HG03108 (cell line): ENCODE measurements around the gene GMFB.

Source experiments
- ATAC-seq: cut with Tn5 transposase; IDR thresholded peaks from one replicate; pipeline ENCODE4 v1.9.1; 2021; ENCODE audit warnings: moderate library complexity; ENCODE audit not compliant: unreplicated experiment

Gene GMFB

DNA sequence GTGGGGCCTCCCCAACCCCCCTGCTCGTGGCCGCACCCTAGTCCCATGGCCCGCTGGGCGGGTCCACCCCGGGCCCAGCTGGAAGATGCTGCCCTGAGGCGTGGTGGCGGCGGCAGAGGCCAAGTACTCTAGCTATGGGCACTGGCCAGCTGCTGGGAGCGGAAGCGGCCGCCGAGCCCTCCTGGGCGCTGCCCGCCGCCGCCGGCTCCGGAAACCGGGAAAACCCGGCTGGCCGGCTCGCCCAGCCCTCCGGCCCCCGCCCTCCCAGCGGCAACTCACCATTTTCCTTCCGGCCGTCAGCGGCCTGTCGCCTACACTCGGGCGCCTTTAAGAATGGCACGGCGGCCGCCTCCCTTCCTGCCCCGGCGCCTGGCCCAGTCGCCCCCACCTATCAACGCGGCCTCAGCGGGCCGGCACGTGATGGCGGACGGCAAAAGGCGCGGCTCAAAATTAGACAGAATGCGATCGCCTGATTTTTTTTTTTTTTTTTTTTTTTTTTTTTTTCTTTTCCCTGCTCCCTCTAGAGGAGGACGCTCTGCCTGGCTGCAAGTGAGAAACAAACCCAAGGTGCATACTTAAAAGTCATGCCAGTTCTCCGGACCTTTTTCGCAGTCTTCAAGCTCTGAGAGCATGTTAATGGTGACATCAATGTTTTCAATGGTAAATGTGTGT is at the start of gene GMFB:
TSS of gene GMFB (minus strand) at position 335 of the 672 bp plus-strand sequence. CDS start at position 282, 53 bp downstream.
- peak; percentile 93 for ATAC-seq

DNA sequence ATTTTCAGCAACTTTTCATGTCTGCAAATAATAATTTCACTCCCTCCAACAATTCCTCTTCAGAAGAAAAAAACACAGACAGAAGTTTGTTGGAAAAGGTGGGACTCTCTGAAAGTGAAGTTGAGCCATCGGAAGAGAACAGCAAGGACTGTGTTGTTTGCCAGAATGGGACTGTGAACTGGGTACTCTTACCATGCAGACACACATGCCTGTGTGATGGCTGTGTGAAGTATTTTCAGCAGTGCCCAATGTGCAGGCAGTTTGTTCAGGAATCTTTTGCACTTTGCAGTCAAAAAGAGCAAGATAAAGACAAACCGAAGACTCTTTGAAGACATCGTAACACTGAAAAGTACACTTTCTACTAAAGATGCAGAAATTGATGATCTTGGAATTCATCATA is 49.3 kb upstream of the GMFB start:
- no peak for ATAC-seq

DNA sequence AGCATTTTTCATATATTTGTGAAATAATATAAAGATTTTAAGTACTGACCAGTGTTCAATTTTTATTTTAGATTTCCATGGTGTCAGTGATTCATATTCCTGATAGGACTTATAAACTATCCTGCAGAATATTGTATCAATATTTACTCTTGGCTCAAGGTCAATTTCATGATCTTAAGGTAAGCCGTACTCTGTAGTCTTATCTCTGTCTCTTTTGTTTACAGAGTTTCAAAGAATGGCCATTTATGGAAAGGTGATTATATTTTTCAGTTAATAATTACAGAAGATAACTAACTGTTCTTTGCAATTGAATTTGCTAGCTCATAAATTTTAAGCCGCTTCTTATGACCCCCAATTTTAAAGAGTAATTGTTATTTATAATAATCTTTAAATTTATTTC is 48.9 kb upstream of the GMFB start:
- ATAC-seq: no peak

DNA sequence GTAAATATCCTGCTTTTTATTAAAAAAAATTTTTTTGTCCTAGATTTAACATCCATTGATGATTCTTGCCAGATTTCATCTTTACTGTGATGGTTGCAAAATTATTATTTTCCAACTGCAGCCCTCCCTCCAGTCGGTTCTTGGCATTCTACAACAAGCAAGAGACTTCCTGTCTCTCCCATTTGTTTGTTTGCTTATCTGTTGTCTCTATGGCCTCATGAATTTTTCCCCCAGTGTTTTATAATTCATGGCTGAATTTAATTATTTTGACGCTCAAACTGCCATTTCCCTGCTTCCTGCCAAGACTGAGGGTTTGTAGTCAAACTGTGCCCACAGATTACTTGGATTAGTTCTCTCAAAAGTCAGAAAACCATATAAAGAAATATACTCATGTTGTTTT is 46.9 kb upstream of the GMFB start:
- no peak for ATAC-seq

DNA sequence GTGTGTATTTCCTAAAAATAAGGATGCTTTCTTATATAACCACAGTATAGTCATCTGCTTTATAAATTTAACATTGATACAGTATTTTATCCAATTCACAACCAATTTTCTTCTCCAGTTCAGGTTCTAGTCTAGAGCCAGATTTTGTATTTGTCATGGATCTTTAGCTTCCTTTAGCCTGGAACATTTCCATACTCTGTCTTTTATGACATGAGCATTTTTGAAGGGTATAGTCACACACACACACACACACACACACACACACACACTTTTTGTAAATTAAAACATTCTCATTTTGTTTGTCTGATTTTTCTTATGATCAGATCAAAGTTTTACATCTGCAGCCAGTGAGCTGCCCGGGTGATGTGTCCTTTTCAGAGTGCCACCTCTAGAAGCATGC is 46.3 kb upstream of the GMFB start:
- no peak for ATAC-seq

DNA sequence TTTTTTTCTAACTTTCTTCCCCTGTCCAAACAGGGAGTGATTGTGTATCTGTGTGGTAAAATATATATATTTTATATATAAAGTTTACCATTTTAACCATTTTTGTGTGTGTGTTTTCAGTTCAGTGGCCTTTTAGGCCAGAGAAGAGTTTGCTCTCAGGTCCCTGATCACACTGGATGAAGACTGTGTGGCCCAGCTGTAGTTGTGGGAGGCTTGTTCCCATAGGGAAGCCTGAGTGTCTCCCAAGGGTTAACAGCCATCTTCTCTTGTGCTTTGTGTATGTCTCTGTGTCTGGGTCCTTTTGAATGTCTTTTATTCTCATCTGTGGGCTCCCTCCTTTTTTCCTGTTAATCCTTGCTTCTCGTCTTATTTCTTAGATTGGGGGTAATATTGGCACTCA is 44.3 kb upstream of the GMFB start:
- no peak for ATAC-seq

DNA sequence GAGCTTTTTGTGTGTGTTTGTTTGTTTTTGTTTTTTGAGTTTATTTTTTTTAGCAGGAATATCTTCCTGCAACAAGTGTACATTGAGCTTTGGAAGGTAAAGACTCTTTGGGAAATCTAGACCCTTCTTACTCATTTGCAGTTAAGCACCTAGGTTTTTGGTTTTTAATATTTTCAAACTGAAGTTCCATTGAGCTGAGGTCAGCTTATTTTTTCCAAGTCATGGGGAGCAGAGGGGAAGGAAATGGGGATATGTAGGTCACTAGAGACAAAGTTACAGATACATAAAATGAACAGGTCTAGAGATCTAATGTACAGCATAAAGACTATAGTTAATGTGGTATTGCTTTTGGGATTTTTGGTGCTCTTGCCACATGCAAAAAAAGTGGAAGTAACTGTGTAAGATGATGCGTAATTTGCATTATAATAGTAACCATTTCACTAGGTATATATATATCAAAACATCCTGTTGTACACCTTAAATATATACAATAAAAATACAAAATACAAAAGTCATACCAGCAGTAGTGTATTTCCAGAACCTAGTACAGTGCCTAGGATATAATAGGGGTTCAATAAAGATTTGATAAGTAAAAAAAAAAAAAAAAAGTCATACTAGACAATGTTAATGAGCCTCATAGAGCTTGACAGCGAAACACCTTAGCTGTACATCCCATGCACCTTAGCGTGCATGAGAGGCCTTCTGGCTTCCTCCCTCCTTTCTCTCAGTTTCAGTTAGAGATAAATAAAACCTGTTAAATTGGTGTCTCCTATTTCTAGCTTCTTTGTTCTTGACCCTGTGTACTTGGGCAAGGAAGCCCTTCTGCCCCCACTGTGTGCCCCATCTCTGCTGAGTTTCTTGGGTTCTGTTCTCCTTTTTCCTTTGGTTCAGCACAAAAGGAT is 43.6 kb upstream of the GMFB start:
- ATAC-seq: peak; percentile 84

DNA sequence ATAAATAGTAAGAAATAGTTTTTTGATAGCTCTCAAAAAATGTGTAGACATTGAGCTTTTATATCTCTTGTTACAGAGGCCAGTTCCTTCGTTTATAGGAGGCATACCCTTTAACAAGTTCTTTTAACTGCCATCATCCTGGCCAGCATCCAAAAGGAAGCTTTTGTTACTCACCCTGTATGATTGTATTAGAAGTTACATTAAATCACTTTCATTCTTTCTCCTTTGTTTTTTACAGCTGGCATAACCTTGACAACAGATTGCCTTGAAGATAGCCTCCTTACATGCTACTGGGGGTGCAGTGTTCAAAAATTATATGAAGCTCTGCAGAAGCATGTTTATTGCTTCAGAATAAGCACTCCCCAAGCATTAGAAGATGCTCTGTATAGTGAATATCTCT is 41.0 kb upstream of the GMFB start:
- no peak for ATAC-seq

DNA sequence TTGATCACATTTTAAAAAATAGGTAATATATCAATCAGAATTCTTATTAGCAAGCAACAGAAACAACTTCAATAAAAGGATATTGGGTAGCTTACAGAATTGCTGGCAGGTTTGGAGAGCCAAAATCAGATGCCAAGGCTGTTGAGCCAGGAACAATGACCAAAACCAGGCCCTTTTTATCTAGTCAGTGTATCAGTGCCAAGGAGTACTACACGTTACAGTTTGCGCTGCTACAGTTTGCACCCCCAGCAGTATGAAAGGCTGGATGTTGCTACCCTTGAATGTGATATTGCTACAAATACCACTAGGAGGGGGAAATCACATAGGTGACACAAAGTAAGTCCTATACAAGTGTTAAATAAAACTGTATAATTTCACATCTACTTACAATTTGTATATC is 40.2 kb upstream of the GMFB start:
- no peak for ATAC-seq

DNA sequence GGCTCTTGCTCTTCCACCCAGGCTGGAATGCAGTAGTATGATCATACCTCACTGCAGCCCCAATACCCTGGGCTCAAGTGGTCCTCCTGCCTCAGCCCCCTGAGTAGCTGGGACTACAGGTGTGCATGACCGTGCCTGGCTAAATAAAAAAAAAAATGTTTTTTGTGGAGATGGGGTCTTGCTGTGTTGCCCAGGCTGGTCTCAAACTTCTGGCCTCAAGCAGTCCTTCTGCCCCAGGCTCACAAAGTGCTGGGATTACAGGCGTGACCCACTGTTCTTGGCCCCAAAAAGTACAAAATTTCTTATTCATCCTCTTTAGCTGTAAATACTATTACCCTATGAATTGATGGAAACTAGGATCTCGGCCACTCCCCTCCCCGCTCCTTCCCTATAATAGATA is 35.6 kb upstream of the GMFB start:
- ATAC-seq: no peak

DNA sequence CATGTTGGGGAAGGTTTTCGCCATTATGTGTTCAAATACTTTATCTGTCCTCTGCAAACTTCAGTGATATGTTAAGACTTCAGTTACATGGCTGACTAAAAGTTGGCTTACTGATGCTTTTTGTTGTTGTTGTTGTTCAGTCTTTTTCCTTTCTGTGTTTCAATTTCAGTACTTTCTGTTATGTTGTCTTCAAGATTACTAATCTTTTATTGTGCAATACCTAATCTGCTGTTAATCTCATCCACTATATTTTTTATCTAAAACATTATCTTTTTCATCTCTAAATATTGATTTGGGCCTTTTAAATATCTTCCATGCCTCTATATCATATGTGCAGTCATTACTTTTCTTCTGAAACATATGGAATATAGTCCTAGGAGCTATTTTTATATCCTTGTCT is 27.9 kb upstream of the GMFB start:
- ATAC-seq: no peak

DNA sequence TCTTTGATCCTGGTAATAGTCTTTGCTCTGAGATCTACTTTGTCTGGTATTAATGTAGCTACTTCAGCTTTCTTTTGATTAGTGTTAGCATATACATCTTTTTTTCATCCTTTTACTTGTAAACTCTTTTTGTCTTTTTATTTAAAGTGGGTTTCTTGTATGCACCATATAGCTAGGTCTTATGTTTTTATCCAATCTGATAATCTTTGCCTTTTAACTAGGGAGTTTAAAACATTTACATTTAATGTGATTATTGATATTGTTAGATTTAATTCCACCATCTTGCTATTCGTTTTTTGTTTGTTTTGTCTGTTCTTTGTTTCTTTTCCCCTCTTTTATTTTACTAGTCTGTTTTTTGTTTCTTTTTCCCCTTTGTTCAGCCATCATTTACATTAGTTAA is 26.9 kb upstream of the GMFB start:
- ATAC-seq: no peak

DNA sequence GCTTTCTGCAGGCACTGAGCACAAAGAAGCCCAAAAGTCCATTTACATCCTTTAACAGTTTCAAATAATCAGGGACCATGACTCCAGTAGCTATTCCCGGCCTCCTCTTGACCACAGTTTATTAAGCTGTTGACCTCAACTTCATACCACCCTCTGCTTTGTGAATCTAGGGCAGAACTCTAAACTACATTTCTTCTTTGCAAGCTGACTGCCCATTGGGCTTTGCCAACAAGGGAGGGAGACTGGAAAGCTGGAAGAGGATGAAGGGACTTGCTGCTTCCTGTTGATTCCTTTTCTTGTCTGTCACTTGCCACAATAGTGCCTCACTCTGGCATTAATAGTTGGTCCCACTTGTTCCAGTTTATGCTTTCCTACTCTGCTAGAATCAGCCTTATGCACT is 23.6 kb upstream of the GMFB start:
- no peak for ATAC-seq

DNA sequence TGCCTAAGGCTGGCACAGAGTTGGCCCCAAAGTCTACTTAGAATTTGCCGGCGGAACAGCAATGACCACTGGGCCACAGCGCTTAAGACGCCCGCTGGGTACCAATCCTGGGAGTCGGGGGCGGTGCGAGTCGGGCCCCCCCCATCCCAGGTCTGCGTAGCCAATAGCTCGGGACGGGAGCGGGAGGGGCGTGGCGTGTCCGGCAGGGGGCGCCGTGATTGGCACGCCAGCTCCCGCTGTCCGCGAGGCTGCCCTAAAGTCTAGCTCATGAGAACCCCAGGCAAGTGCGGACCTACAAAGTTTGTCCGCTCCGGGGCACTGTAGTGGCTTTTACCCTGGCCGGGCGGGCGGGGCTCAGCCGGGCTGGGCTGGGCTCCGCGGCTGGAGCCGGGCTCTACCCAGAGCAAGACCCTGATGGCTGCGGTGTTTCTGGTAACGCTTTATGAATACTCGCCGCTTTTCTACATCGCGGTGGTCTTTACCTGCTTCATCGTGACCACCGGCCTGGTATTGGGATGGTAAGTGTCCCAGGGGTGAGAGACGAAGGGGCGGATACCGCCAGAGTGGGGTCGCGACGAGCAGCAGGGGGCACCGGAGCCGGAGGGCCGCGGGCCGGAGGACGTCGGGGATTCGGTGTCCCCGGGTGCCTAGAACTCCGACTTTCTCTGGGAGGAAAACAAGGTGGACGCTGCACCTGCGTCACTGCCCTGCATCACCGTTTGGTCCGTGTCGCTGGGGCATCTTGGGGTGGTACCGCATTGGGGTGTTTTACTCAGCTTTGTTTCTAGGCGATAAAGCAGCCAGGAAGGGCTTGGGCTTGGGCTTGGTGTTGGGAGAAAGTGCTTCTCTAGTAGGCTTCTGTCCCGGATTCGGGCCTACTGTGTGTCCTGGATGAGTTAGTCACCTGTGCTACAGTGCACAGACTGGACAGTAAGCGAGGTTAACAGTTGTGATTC is 21.0 kb upstream of the GMFB start, which contains the start of gene CGRRF1:
TSS of gene CGRRF1 (plus strand) at position 361 of the 956 bp plus-strand sequence. CDS start at position 415, 54 bp downstream.
- ATAC-seq: peak; percentile 97

DNA sequence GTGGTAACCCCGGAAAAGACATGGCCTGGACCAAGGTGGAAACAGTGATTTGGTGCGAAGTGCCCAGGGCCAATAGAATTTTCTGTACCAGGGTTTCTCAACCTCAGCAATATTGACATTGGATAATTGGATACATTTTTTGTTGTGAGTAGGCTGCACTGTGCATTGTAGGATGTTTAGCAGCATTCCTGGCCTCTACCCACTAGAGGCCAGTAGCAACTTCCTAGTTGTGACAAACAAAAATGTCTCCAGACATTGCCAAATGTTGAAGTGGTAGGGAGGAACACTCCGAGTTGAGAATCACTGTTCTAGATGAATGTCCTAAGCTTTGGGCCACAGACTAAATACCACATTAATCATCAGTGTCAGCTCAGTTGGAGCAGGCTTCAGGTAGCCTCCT is 14.7 kb upstream of the GMFB start:
- no peak for ATAC-seq

DNA sequence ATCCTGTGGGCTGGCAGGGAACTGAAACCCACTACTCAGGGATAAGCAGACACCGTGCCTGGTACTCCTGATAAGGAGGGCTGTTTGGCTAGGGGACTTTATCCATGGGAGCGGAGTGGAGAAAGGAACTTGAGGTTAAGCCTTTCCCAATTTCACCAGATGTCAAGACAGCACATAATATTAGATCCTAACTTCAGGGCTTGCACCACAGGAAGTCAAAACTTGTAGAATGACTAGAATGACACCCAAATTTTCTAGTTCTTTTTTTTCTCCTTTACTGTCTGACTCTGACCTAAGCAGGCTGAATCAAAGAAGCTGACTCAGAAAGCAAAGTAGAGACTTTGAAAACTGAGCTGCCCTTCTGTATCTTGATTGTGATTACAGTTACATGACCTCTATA is 13.8 kb upstream of the GMFB start:
- no peak for ATAC-seq

DNA sequence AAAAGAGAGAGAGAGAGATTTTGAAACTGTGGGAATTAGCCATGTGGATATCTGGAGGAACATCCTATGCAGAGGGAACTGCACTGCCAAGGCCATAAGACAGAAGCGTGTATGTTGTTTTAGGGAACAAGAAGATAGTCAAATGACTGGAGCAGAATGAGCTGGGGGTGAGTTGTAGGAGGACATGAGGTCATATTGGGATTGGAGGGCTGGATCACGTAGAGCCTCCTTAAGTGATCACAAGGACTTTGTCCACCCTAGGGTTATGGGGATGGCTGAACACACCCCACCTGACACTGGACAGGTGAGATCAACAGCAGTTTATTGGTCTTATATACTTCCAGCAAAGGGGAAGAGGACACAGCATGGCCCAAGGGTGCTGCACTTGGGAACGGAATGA is 12.7 kb upstream of the GMFB start:
- no peak for ATAC-seq

DNA sequence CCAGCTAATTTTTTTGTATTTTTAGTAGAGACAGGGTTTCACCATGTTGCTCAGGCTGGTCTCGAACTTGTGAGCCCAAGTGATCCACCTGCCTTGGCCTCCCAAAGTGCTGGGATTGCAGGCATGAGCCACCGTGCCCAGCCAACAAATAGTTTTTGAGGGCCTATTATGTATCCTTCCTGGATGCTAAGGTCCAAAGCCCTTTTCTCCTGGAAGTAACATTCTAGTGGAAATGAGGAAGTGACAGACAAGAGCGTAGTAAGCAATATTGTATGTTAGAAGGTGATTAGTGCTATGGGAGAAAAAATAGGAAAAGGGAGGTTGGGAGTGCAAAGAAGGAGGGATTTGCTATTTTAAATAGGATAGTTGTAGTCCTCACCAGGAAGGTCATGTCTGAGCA is 12.0 kb upstream of the GMFB start:
- no peak for ATAC-seq

DNA sequence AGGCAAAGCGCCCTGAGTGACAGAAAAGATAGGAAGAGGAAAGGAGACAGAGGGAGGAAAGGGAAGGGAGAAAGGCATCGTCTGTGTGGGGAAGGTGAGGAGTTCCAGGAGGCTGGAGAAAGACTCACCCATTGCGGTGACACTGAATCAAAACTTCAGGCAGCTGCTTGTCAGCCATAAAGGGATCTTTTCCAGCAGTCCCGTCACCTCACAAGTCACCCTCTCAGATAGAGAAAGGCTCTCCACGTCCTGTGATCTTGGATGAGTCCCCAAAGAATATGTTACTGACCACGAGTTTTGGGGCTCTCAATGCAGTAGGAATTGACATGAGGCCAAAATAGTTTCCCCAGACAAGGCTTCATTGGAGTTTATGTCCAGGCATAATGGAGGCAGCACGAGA is 9.8 kb upstream of the GMFB start:
- no peak for ATAC-seq

DNA sequence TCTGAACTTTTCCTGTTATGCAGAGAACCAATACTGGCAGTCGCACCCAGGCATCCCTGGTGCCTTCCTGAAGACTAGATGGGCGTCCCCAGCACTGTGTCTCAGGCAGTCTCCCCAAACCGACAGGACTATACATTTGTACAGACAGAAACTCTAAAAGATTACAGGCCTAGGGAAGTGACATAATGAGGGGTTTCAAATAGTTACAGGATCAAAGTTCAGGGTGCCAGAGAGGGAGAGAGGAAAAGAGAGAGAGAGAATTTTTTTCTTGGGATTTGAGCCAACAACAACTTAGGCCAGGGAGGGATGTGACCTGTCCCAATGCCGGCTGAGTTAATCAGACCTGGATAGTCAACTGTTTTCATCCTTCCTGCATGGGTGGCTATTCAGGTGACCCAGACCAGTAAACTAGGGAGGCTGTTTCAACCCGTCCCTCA is 9.3 kb upstream of the GMFB start:
- no peak for ATAC-seq

DNA sequence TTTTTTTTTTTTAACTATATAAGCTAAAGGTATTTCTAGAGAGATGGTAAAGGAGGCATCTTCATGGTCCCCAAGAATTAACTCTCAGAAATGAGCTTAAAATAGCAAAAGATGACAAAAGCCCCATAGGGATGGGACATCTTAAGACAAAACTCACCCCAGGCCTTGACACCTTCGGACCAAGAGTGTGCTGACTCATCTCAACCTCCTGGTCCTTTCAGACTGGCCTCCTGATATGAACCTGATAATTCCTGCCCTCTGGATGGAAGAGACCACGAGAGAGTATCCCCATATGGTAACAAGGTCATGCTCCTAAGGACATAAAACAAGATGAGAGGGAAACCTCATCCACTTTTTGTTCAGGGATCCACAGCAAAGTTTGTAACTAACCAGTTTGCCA is 8.4 kb upstream of the GMFB start:
- ATAC-seq: no peak
